HepG2 (cell line): ENCODE results near the gene TREX2. TPM values are rescaled to one million over a fixed set of nuclear protein-coding genes. Genes with fewer than 3 reads are reported as not detected.
A peak's percentile ranks its signal among the peaks of the same experiment; 100 is the strongest.

Experiments
- ATAC-seq: fragments of 200-7000 bp; cut with Tn5 transposase; 3 replicates; pipeline ENCODE4 v1.9.1; 2020; ENCODE audit warnings: mild to moderate bottlenecking, moderate library complexity
- BruUV-seq: library from RNA; stranded (reverse); fragments of 400-500 nt; replicated peaks from 2 replicates; lab custom pipeline; 2021; lab: Mats Ljungman, UMichigan
- CTCF ChIA-PET: fragments of 300-600 bp; formaldehyde crosslinking; extraction: SDS; loops from one replicate; lab custom pipeline; 2021; ENCODE audit warnings: low total read pairs, inconsistent platforms, low intra/inter-chr PET ratio; lab: Yijun Ruan, JAX
- POLR2A ChIA-PET: fragments of 350-600 bp; sonication (Branson Sonifier 250); formaldehyde crosslinking; loops from one replicate; lab custom pipeline; 2020; ENCODE audit warnings: antibody characterized with exemption, inconsistent platforms; lab: Yijun Ruan, JAX
- DNase-seq: peaks from one replicate; pipeline ENCODE4 v3.0.0-alpha.2; 2015; ENCODE audit warnings: low spot score
- FAIRE-seq: peaks from 3 replicates; lab custom pipeline; 2011; peaks lifted over from hg19 to GRCh38; lab: Jason Lieb, UNC
- H2AFZ ChIP-seq: one replicate; pipeline ENCODE4 v1.6.1; 2011; ENCODE audit warnings: low read length, inconsistent platforms
- H3K27ac ChIP-seq: fragments of 300-600 bp; 3 replicates; pipeline ENCODE4 v1.8.0; 2011; ENCODE audit warnings: mixed run types, mild to moderate bottlenecking, mixed read lengths, low read length, inconsistent platforms; ENCODE audit not compliant: insufficient read depth; ENCODE audit errors: extremely low read length
- H3K27me3 ChIP-seq, 2 experiments: fragments of 200-600 bp in 1 of 2; 2 replicates in 1 of 2; 3 replicates in 1 of 2; pipeline versions ENCODE4 v1.6.0 to v1.8.0; 2011; ENCODE audit warnings: low read length in 2 of 2, mild to moderate bottlenecking in 2 of 2, moderate library complexity in 2 of 2, inconsistent platforms in 1 of 2; ENCODE audit not compliant: insufficient read depth in 2 of 2, control insufficient read depth in 1 of 2
- H3K36me3 ChIP-seq, 2 experiments: fragments of 200-600 bp in 1 of 2; replicated peaks in 1 of 2; 2 replicates in 1 of 2; 3 replicates in 1 of 2; pipeline versions ENCODE4 v1.5.1 to v1.8.0; 2011; ENCODE audit warnings: low read length in 2 of 2, inconsistent platforms in 1 of 2; ENCODE audit not compliant: insufficient read depth in 2 of 2, control insufficient read depth in 1 of 2
- H3K4me1 ChIP-seq: 2 replicates; pipeline ENCODE4 v1.5.1; 2012; ENCODE audit warnings: low read length, inconsistent platforms; ENCODE audit not compliant: insufficient read depth
- H3K4me2 ChIP-seq: 2 replicates; pipeline ENCODE4 v1.6.0; 2011; ENCODE audit warnings: low read depth, low read length, inconsistent platforms
- H3K4me3 ChIP-seq, 3 experiments: fragments of 200-600 bp in 1 of 3; sonication (generic), shearing (Covaris generic) in 1 of 3; replicated peaks in 1 of 3; 2 replicates each; pipeline ENCODE4 v1.5.1; 2011 to 2016; ENCODE audit warnings: low read length in 3 of 3, inconsistent platforms in 2 of 3, low read depth in 2 of 3, mild to moderate bottlenecking in 2 of 3, control low read depth in 1 of 3, mixed read lengths in 1 of 3; ENCODE audit not compliant: insufficient read depth in 1 of 3
- H3K79me2 ChIP-seq: one replicate; pipeline ENCODE4 v1.6.1; 2011; ENCODE audit warnings: low read length, inconsistent platforms; ENCODE audit not compliant: insufficient read depth
- H3K9ac ChIP-seq: 2 replicates; pipeline ENCODE4 v1.6.0; 2011; ENCODE audit warnings: mild to moderate bottlenecking, low read depth, low read length, inconsistent platforms; ENCODE audit not compliant: insufficient read depth
- H3K9me3 ChIP-seq: 2 replicates; pipeline ENCODE4 v1.5.1; 2012; ENCODE audit warnings: mild to moderate bottlenecking, low read length
- H4K20me1 ChIP-seq: 2 replicates; pipeline ENCODE4 v1.6.0; 2011; ENCODE audit warnings: inconsistent platforms, mild to moderate bottlenecking, low read length, moderate library complexity; ENCODE audit not compliant: insufficient read depth
- CTCF ChIP-seq: sonication (generic); formaldehyde crosslinking; IDR thresholded peaks from 2 replicates; pipeline ENCODE4 v1.5.0; 2020; ENCODE audit warnings: mild to moderate bottlenecking, missing genetic modification reagents, moderate library complexity
- GATA4 ChIP-seq: sonication (generic); IDR thresholded peaks from 2 replicates; pipeline ENCODE4 v1.6.1; 2016; ENCODE audit warnings: antibody characterized with exemption, low read depth, borderline replicate concordance
- GATAD1 ChIP-seq: IDR thresholded peaks from 2 replicates; pipeline ENCODE4 v1.6.1; 2016; ENCODE audit warnings: missing genetic modification reagents, missing compliant biosample characterization
- NPAS2 ChIP-seq: sonication (generic); formaldehyde crosslinking; IDR thresholded peaks from 2 replicates; pipeline ENCODE4 v1.8.0; 2022; ENCODE audit warnings: mild to moderate bottlenecking, missing genetic modification reagents, borderline replicate concordance
- SAP130 ChIP-seq: IDR thresholded peaks from 2 replicates; pipeline ENCODE4 v1.6.1; 2016; ENCODE audit warnings: low read depth
- SMC3 ChIP-seq: IDR thresholded peaks from 2 replicates; pipeline ENCODE4 v1.6.1; 2011; ENCODE audit warnings: low read length, improper control_type of control experiment
- STAG1 ChIP-seq: sonication (generic); formaldehyde crosslinking; IDR thresholded peaks from 2 replicates; pipeline ENCODE4 v1.4.0; 2020; ENCODE audit warnings: missing genetic modification reagents
- TFDP1 ChIP-seq: IDR thresholded peaks from 2 replicates; pipeline ENCODE4 v1.6.1; 2016; ENCODE audit warnings: missing compliant biosample characterization, missing genetic modification reagents, borderline replicate concordance
- TRIM24 ChIP-seq: sonication (generic); formaldehyde crosslinking; IDR thresholded peaks from 2 replicates; pipeline ENCODE4 v1.8.0; 2022; ENCODE audit warnings: mild to moderate bottlenecking, missing genetic modification reagents
- ZBTB1 ChIP-seq: sonication (generic); formaldehyde crosslinking; IDR thresholded peaks from 2 replicates; pipeline ENCODE4 v1.4.0; 2020; ENCODE audit warnings: missing genetic modification reagents, borderline replicate concordance
- ZBTB10 ChIP-seq: sonication (generic); formaldehyde crosslinking; IDR thresholded peaks from 2 replicates; pipeline ENCODE4 v1.4.0; 2020; ENCODE audit warnings: missing genetic modification reagents, borderline replicate concordance
- ZBTB3 ChIP-seq: sonication (generic); formaldehyde crosslinking; IDR thresholded peaks from 2 replicates; pipeline ENCODE4 v1.4.0; 2020; ENCODE audit warnings: low read depth, mild to moderate bottlenecking, moderate library complexity, missing genetic modification reagents, borderline replicate concordance
- ZBTB8A ChIP-seq: sonication (generic); formaldehyde crosslinking; IDR thresholded peaks from 2 replicates; pipeline ENCODE4 v1.4.0; 2020; ENCODE audit warnings: mild to moderate bottlenecking, low read depth, missing genetic modification reagents, borderline replicate concordance
- ZKSCAN1 ChIP-seq: fragments of 150-350 bp; IDR thresholded peaks from 2 replicates; pipeline ENCODE4 v1.6.1; 2014; ENCODE audit warnings: low read length
- ZNF567 ChIP-seq: sonication (generic); formaldehyde crosslinking; IDR thresholded peaks from 2 replicates; pipeline ENCODE4 v1.8.1; 2023; ENCODE audit warnings: mild to moderate bottlenecking, missing genetic modification reagents, borderline replicate concordance
- ZNF704 ChIP-seq: sonication (generic); formaldehyde crosslinking; IDR thresholded peaks from 2 replicates; pipeline ENCODE4 v1.8.1; 2023; ENCODE audit warnings: mild to moderate bottlenecking, inconsistent platforms, moderate library complexity, missing genetic modification reagents, borderline replicate concordance
- ZNF780A ChIP-seq: sonication (generic); formaldehyde crosslinking; IDR thresholded peaks from 2 replicates; pipeline ENCODE4 v1.8.0; 2022; ENCODE audit warnings: mild to moderate bottlenecking, missing genetic modification reagents, moderate library complexity
- ZSCAN21 ChIP-seq: sonication (generic); formaldehyde crosslinking; IDR thresholded peaks from 2 replicates; pipeline ENCODE4 v1.8.0; 2022; ENCODE audit warnings: mild to moderate bottlenecking, missing genetic modification reagents, moderate library complexity, borderline replicate concordance
- ZSCAN30 ChIP-seq: sonication (generic); formaldehyde crosslinking; IDR thresholded peaks from 2 replicates; pipeline ENCODE4 v1.5.0; 2020; ENCODE audit warnings: mild to moderate bottlenecking, missing genetic modification reagents
- WGBS: methylation state at CpG from one replicate; pipeline ENCODE4 v1.1.6; 2017; ENCODE audit warnings: low lambda C conversion rate; 5-methylcytosine and 5-hydroxymethylcytosine counted together
- in situ Hi-C: cut with HindIII; loops from 2 replicates; pipeline ENCODE4 v1.10.0; 2017; ENCODE audit warnings: low pct_unique_long_range_greater_than_20kb; ENCODE audit not compliant: extremely low pct_ligation_motif_present
- intact Hi-C: fragments of 100-400 bp; cut with micrococcal nuclease; formaldehyde crosslinking; loops from one replicate; pipeline ENCODE4 v1.10.0; 2022; ENCODE audit not compliant: unreplicated experiment
- polyA plus RNA-seq, 8 experiments: library from polyadenylated mRNA; depleted of rRNA in 3 of 8; stranded (reverse) in 7 of 8; unstranded in 1 of 8; fragments of >200 nt; fragmentation: Illumina TruSeq in 4 of 8; extraction: Trizol in 4 of 8; gene quantifications; 2 replicates each; pipeline versions ENCODE4 v1.2.1 to v1.2.3, GENCODE V29; 2011 to 2016; ENCODE audit warnings: low read depth in 4 of 8, missing spikeins in 1 of 8, mixed read lengths in 1 of 8; ENCODE audit not compliant: insufficient read depth in 1 of 8
- total RNA-seq, 5 experiments: library from RNA; depleted of rRNA; stranded (reverse); fragments of >200 nt; fragmentation: Illumina TruSeq; extraction: Trizol; gene quantifications; 2 replicates each; pipeline ENCODE4 v1.2.3, GENCODE V29; 2016; ENCODE audit warnings: low read depth in 1 of 5

The TREX2 gene
- total and polyA plus RNA-seq, 2 of the 13 experiments (the other 11 are each of a cell fraction or from before 2014, with no cell fraction given) = 0.13 to 0.18 TPM

GRCh38 chrX:153438532-153438931, 7.3 kb downstream of the TREX2 start:
- Histone ChIP-seq H3K9ac (no peak overlapping the region), H4K20me1 (no peaks in the 10 kb centered on the region), H3K79me2 (no peaks in the 10 kb centered on the region), H3K27me3 (no peaks in the 10 kb centered on the region; a peak in 1 of 5 replicates), H3K36me3 (no peaks in the 10 kb centered on the region), H3K4me3 (no peak overlapping the region), H3K27ac (no peak overlapping the region), H2AFZ (no peak overlapping the region), H3K9me3 (no peaks in the 10 kb centered on the region), H3K4me2 (no peak overlapping the region), H3K4me1 (no peaks in the 10 kb centered on the region)
- intact Hi-C loops (no loop called here), in situ Hi-C loops (no loop called here)
- 0% methylated on average over 3 of the region's 8 CpGs for WGBS
- peak; percentile 20 for DNase-seq
- peak; percentile 75 for ATAC-seq
- ChIA-PET CTCF (interaction anchor here (2.0 kb wide), 1 partner anchor 39 kb away, joined by 10 read pairs; no protein-coding TSS in a partner anchor), POLR2A (no interaction called here)
- BruUV-seq = no TSS peak
- peak; percentile 80 for FAIRE-seq
- no peak for TF ChIP-seq ZNF567
- TF ChIP-seq ZBTB3 (CRISPR knock-in tag) = no peak
- no peak for TF ChIP-seq ZKSCAN1
- TF ChIP-seq GATA4 = no peak
- TF ChIP-seq TFDP1 = no peak
- peak; percentile 75 for TF ChIP-seq STAG1
- no peak for TF ChIP-seq ZBTB8A (CRISPR knock-in tag)
- no peak for TF ChIP-seq TRIM24 (CRISPR knock-in tag)
- peak; percentile 62 for TF ChIP-seq SMC3
- no peak for TF ChIP-seq NPAS2 (CRISPR knock-in tag)
- TF ChIP-seq ZNF780A (CRISPR knock-in tag) = no peak
- no peak for TF ChIP-seq ZSCAN30 (CRISPR knock-in tag)
- no peak for TF ChIP-seq ZBTB10 (CRISPR knock-in tag)
- TF ChIP-seq CTCF (CRISPR knock-in tag) = peak; percentile 72
- TF ChIP-seq ZNF704 = no peak
- TF ChIP-seq ZBTB1 (CRISPR knock-in tag) = no peak
- TF ChIP-seq GATAD1 (CRISPR knock-in tag) = no peak
- no peak for TF ChIP-seq SAP130 (CRISPR knock-in tag)
- no peak for TF ChIP-seq ZSCAN21 (CRISPR knock-in tag)
